Mucosa of descending colon (tissue), 3 donors: ENCODE results near the gene PPP6R3. TPM values are rescaled to one million over a fixed set of nuclear protein-coding genes. Genes with fewer than 3 reads are reported as not detected.

Experiments
- ATAC-seq: fragments of 200-7000 bp; cut with Tn5 transposase; one replicate; pipeline ENCODE4 v1.9.1; 2020; ENCODE audit warnings: mild to moderate bottlenecking, moderate library complexity
- DNase-seq, 3 donors: peaks; one replicate each; pipeline ENCODE4 v3.0.0-alpha.2; 2020
- H3K36me3 ChIP-seq: fragments of 200-600 bp; one replicate; pipeline ENCODE4 v1.8.0; 2021; ENCODE audit warnings: low read depth, mild to moderate bottlenecking
- H3K4me1 ChIP-seq: fragments of 200-600 bp; one replicate; pipeline ENCODE4 v1.8.0; 2021; ENCODE audit warnings: low read depth, mild to moderate bottlenecking
- H3K4me3 ChIP-seq: fragments of 200-600 bp; one replicate; pipeline ENCODE4 v1.8.0; 2021; ENCODE audit warnings: mild to moderate bottlenecking
- H3K9me3 ChIP-seq: fragments of 200-600 bp; one replicate; pipeline ENCODE4 v1.8.0; 2021; ENCODE audit warnings: mild to moderate bottlenecking
- intact Hi-C, 2 donors: fragments of 100-400 bp; cut with DNase I in 1 of 2; cut with micrococcal nuclease in 1 of 2; formaldehyde crosslinking; loops; one replicate each; pipeline versions ENCODE4 v1.11.0 to v1.11.1; 2022; cut with DNase I, micrococcal nuclease
- long read RNA-seq, 2 donors: library from polyadenylated mRNA; unstranded; transcript quantifications; one replicate each; pipeline ENCODE4 v2.0.0, GENCODE V29; 2019 to 2021
- total RNA-seq, 3 donors: library from RNA; stranded (reverse); fragmentation: NEBNext Ultra II Directional in 2 of 3; extraction: Animal tissue kit (Norgen Biotek cat#: 25700) in 2 of 3; gene quantifications; one replicate each; pipeline versions ENCODE4 v1.2.1 to v1.2.4, GENCODE V29; 2021 to 2023
- TF ChIP-seq, protein P1 (sequence below): fragments of 200-600 bp; IDR thresholded peaks from one replicate; pipeline ENCODE4 v1.8.0; 2022; ENCODE audit warnings: antibody characterized with exemption, mild to moderate bottlenecking
- donor health status: DM: no; HTN: no; CAD: no; lungs with moderate emphysema.
- donor health status: DM: no; HTN: no; CAD: no.
- donor health status: DM: no; HTN: yes; CAD: no.

Gene PPP6R3
- 100 to 1,000 TPM; 107 to 141 (median 115) TPM for total RNA-seq
- long read RNA-seq, donor 1, full-length matches to known transcripts = 1 of 36 reads
- long read RNA-seq, donor 1, partial matches to known transcripts = 19 of 36 reads
- long read RNA-seq, donor 1, other reads (novel, unspliced or antisense) = 16 of 36 reads
- long read RNA-seq, donor 2, partial matches to known transcripts = 4 of 11 reads
- long read RNA-seq, donor 2, other reads (novel, unspliced or antisense) = 7 of 11 reads

GRCh38 chr11:68460741-68461574 is at the start of gene PPP6R3:
TSS of gene PPP6R3 (plus strand) at chr11:68460752. CDS start at chr11:68537665, 76,913 bp downstream.
- Histone ChIP-seq H3K4me3 (peak within 1 kb of the TSS; percentile 92), H3K36me3 (no peaks in the 10 kb centered on the region), H3K9me3 (no peaks in the 10 kb centered on the region), H3K4me1 (peaks cover 36% of the 10 kb centered on the region)
- intact Hi-C loops = no loop called here
- TF ChIP-seq, protein P1, sequence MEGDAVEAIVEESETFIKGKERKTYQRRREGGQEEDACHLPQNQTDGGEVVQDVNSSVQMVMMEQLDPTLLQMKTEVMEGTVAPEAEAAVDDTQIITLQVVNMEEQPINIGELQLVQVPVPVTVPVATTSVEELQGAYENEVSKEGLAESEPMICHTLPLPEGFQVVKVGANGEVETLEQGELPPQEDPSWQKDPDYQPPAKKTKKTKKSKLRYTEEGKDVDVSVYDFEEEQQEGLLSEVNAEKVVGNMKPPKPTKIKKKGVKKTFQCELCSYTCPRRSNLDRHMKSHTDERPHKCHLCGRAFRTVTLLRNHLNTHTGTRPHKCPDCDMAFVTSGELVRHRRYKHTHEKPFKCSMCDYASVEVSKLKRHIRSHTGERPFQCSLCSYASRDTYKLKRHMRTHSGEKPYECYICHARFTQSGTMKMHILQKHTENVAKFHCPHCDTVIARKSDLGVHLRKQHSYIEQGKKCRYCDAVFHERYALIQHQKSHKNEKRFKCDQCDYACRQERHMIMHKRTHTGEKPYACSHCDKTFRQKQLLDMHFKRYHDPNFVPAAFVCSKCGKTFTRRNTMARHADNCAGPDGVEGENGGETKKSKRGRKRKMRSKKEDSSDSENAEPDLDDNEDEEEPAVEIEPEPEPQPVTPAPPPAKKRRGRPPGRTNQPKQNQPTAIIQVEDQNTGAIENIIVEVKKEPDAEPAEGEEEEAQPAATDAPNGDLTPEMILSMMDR = no peak
- peak; percentile 40 to 67 (median 48) for DNase-seq
- ATAC-seq = peak; percentile 63

DNA sequence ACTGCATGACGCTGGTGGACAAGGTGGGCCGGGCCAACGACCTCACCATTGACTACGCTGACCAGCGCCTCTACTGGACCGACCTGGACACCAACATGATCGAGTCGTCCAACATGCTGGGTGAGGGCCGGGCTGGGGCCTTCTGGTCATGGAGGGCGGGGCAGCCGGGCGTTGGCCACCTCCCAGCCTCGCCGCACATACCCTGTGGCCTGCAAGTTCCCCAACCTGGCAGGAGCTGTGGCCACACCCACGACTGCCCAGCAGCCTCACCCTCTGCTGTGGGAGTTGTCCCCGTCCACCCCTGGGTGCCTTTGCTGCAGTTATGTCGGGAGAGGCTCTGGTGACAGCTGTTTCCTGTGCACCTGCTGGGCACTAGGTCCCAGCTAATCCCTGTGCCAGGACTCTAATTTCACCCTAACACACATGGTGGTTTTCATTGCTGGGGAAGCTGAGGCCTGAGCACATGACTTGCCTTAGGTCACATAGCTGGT is 49.0 kb upstream of the PPP6R3 start:
- intact Hi-C loops = no loop called here
- peak; percentile 92 for ATAC-seq
- TF ChIP-seq, protein P1 = no peak
- peaks cover 11% of the 10 kb centered on the region for H3K4me1 ChIP-seq
- H3K36me3 ChIP-seq = no peaks in the 10 kb centered on the region
- no peaks in the 10 kb centered on the region for H3K9me3 ChIP-seq
- no peak overlapping the region for H3K4me3 ChIP-seq
- DNase-seq = peak; percentile 86 to 93 (median 91)

GRCh38 chr11:68412593-68413475 is 47.7 kb upstream of the PPP6R3 start:
- Histone ChIP-seq H3K4me1 (peaks cover 7% of the 10 kb centered on the region), H3K36me3 (no peaks in the 10 kb centered on the region), H3K9me3 (no peaks in the 10 kb centered on the region), H3K4me3 (no peak overlapping the region)
- DNase-seq (no peak), ATAC-seq (no peak)
- intact Hi-C loops = no loop called here
- TF ChIP-seq, protein P1 = no peak

GRCh38 chr11:68413591-68413999 is 47.0 kb upstream of the PPP6R3 start:
- H3K4me1 ChIP-seq = peaks cover 7% of the 10 kb centered on the region
- no peaks in the 10 kb centered on the region for H3K36me3 ChIP-seq
- intact Hi-C loops = no loop called here
- TF ChIP-seq, protein P1 = no peak
- no peak overlapping the region for H3K4me3 ChIP-seq
- DNase-seq (no peak), ATAC-seq (no peak)
- H3K9me3 ChIP-seq = no peaks in the 10 kb centered on the region

GRCh38 chr11:68414496-68415221 is 45.9 kb upstream of the PPP6R3 start:
- ATAC-seq = no peak
- H3K4me1 ChIP-seq = peaks cover 8% of the 10 kb centered on the region
- DNase-seq = no peak
- TF ChIP-seq, protein P1 = no peak
- H3K36me3 ChIP-seq = no peaks in the 10 kb centered on the region
- no peak overlapping the region for H3K4me3 ChIP-seq
- H3K9me3 ChIP-seq = no peaks in the 10 kb centered on the region
- intact Hi-C loops = no loop called here
